NCI-H345 treated with DMSO at 0.1 percent for 48 hours (cell line): Measurements from ENCODE around the gene ANKS6.
A peak's percentile ranks its signal among the peaks of the same experiment; 100 is the strongest.

Experiments used
- DNase-seq: peaks from one replicate; lab custom pipeline; 2025; ENCODE audit not compliant: unreplicated experiment; lab: John Stamatoyannopoulos, UW

Gene ANKS6

DNA sequence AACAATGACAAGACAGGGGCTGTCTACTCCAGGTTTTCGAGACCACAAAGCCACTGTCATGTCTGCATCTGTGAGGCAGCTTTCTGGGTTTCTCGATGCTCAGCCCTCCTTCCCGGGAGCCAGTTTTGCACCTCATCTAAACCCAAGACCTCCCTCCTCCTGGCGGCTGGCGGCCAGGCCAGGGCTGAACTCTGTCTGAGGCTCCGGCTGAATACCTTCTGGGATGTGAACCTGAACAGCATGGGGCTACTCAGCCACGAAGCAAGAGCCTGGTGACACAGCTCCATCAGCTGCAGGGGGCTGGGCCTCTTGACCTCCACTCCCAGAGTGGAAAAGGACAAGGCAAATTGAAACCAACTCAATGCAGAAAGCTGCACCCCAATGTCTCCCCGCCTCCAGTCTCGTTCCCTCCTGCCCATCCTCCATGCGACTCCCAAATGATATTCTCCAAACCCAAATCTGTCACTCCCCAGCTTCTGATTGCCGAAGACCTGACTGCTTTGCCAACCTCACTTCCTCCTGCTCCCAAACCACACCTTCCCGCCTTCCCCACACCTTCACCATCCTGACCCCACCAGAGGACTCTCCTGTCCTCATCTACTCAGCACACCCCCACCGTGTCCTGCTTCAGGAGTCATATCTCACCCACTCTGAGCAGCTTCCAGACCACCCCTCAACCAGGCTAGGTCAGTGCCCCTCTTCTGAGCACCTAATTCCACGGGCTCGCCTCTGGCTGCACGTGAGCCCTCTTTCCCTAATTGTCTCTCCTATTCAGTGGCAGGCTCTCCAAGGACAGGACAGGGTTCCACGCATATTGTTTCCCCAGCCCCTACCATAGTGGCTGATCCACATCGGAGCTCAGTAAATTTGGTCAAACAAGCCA is 4.5 kb downstream of the ANKS6 start:
- DNase-seq: no peak

DNA sequence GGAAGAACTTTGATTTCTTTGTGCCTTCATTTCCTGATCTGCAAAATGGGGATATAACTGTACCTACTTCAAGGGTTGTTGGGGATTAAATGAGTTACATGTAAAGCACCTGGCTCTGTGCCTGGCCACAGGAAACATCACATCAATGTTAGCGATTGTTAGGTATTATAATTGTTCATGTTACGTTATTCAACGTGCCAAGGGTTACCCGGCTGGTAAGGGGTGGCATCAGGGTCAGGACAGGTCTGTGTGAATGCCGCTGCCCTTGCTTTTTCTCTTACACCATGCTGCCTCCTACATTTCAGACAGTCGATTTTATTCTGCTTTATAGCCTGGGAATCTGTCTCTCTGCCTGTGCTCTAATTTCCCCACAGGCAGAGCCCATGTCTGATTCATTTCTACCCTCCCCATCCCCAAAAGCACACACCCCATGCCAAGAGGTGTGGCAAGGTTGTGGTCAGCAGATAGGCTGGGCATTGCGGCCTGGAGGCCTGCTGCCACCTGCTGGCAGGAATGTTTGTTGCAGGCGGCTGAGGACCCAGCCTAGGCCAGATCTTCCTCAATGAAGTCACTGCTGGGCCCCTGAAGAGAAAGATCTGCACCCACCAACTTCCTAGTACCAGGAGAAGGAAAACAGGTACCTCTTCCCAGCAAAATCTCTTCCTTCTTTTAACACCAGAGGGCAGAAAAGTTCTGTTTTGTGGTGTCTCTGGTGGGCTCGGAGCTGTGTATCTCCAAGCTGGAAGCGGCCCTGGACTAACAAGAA is 5.3 kb downstream of the ANKS6 start:
- no peak for DNase-seq

DNA sequence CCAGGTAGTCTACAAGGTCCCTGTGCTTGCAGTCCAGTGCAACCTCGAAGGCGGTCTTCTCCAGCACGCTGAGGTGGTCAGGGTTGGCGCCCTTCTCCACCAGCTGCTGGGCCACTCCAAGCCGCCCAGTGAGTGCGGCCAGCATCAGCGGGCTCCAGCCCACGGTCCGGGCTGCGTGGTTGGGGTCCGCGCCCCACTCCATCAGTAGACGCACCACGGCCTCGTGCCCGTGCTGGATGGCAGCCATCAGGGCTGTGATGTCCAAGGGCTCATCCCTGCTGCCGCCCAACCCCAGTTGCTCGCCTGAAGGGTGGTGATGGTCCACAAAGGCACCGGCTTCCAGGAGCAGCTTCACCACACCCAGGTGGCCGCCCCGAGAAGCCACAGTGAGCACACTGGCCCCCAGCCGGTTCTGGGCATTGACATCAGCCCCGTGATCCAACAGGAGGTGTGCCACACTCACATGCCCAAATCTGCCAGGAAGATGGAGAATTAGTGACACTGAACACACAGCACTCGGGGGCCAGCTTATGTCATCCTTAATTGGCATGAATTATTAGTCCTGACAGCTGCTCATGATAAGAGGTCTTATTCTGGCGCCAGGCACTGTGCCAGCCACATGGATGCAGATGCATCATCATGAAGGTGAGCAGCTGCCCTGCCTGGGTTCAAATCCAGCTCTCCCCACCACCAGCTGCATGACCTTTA is 6.1 kb downstream of the ANKS6 start:
- no peak for DNase-seq

DNA sequence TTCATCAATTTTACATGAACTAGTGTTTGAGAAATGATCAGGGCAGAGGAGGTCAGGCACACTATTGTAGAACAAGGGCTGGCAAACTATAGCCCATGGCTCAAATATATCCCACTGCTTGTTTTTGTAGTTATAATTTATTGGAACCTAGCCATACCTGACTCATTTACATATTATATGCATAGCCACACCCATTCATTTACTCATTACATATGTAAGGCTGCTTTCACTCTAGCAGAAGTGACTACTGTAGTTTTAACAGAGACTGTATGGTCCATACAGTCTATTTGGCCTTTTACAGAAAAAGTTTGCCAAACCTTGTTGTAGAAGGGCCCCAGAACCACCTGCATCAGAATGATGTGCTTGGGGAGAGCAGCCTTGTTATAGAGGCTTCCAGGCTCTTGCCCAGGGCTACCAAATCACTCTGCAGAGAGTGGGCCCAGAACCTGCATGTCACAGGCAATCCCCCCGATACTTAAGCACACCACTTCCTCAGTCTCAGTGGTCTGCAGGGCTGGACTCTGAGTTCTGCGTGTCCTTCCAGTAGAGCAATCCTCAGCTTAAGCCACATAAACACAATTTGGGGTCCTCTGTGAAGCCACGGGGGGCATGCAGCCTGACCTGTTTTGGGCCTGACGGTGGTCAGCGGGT is 6.7 kb downstream of the ANKS6 start:
- DNase-seq: no peak

DNA sequence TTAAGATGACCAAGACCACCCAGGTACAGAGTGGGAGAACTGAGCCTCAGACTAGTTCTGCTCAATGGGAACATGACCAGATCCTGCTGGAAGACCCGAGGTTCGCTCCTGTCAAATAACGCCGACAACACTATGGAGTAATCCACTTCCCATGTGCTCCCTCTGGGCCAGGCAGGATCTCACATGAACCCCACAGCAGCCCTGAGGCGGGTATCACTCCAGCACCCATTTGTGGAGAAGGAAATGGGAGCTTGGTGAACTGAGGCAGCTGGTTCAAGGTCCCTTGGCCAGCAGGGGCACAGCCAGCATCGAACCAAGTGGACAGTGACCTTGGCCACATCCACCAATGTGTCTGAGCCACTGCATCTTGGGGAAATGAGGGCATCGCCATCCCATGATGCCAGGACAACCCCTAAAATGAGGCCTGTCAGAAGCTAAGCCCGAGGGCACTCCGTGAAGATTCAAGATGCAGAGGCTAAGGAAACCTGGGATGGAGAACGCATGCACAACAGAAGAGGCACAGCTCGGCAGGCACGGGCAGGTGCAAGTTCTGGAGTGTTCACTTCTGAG is 8.5 kb downstream of the ANKS6 start:
- no peak for DNase-seq

DNA sequence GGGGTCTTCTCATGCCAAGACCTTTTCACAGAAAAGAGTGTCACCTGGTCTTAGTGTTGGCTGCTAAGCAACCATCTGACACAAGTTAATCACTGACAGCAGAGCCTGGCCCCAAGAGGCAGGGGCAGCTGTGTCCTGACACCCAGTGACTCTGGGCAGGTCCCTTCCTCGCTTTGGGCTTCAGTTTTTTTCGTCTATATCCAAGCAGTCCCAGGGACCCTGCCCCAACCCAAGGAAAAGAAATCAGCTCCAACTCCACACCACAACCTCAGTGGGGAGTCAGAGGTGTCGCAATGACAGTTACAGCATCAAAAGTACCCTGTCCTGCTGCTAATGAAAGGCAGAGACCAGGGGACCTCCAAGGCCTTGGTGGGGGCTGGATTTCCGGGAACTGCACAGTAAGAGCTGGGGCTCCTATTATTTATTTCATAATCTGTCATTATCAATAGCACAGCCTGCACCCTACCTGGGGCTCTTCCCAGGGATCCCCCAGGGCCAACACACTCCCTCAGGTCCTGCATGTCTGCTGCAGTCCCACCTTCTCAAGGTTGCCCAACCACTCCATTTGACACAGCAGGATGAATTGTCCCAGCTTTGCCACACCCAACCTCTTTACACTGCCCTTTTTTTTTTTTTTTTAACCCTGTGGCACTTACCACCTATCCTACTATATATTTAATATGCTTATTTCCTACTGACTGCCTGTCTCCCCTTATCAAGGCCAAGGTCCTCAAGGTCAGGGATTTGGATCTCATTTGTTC is 9.4 kb downstream of the ANKS6 start:
- DNase-seq: no peak

DNA sequence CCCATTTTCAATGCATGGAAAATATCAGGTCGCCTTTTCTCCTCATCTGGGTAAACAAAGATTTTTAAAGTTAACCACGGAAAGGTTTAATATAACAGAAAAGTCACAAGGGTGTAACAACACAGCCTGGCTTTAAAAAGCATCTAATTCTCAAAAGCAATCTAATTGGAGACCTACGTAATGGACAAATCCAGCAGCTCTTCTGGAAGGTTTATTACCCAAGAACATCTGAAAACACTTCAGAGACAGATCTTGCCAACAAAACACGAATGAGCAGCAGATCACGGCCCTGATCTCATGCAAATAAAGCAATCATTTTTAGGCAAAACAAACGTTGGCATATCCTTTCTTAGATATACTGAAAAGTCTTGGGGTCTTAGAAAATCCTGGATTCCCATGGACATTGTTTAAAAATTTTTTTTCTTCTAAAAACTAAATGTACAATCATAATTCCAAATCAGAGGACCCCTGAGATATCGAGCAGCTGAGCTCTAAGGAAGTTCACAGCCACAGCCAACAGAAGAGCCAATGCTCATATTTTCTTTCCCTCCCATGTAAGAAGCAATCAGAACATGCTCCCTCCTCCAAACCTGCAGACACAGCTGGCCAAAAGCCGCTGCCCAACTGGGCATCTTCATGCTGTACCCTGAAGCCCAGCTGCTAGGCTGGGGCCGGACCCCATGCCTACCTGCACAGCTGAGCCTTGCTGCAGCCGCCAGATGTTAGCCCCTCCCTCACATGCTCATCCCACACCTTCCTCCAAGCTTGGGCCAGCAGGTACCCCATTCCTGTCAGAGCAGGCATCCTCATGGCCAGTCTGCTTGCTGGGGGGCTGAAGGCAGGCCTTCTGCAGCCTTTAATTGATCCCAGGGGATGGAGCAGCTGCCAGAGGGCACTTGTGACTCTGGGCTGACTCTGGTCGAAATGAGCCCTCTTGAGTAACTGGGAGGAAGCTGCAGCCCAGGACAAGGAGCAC is 11.2 kb downstream of the ANKS6 start:
- no peak for DNase-seq

DNA sequence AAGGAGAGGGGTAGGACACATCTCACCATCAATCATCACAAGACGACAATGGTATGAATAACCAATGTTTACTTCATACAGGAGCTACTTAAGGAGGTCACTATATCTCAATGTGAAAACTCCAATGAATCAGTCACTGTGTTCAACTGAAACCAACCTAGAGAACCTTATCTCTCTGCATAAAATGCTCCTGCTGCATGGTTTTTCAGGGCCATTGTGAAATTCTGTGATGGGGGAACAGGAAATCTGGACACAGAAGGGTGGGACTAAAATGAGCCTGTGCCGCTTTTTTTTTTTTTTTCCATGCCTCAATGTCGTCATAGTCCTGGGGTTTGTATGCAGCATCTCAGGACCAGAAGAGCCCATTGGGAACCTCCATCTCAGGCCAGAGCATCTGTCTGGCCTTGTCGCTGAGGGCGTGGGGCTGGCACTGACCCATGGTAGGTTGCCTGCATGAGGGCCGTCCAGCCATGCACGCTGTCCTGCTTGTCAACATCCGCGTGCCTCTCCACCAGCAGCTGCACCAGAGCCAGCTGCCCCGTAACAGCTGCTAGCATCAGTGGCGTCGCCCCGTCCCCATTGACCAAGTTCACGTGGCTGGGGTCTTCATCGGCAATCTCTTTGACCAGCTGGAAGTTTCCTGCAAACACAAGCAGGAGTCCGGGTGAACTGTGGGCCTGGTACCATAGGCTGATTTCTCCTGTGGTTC is 12.7 kb downstream of the ANKS6 start:
- no peak for DNase-seq

DNA sequence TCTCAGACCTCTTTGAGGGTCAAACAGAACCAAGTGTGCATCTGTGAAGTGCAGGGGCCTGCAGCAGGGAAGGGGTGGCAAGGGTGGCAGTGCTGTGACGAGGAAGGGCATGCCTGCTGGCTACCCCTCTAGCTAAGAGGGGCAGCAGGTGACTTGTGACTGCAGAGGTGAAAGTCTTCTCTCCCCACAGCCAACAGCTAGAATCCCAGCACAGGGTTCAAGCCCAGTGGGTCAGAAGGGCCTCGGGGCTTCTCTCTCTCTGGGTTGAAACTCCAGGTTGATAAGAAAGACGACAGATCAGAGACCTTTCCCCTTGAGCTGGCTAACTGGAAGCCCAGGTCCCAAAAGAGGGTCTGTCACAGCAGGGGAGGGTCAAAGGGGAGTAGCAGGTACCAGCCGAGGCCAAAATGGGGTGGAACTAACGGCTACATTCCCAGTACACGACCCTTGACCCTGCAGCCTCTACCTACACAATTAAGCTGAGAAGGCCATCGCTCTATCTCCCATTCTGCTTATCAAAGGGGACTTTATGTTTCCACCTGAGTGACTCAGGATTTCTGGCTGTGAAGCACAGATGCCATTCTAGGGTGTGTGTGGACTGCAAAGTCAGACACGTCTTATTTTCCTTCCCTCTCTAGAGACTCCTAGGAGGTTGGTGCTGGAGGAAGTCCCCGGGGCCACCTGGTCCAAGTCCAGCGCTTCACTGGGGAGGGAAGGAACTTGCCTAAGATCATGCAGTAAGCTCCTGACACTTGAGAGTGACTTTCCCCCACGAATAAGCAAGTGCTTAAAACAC is 14.6 kb downstream of the ANKS6 start:
- DNase-seq: no peak

DNA sequence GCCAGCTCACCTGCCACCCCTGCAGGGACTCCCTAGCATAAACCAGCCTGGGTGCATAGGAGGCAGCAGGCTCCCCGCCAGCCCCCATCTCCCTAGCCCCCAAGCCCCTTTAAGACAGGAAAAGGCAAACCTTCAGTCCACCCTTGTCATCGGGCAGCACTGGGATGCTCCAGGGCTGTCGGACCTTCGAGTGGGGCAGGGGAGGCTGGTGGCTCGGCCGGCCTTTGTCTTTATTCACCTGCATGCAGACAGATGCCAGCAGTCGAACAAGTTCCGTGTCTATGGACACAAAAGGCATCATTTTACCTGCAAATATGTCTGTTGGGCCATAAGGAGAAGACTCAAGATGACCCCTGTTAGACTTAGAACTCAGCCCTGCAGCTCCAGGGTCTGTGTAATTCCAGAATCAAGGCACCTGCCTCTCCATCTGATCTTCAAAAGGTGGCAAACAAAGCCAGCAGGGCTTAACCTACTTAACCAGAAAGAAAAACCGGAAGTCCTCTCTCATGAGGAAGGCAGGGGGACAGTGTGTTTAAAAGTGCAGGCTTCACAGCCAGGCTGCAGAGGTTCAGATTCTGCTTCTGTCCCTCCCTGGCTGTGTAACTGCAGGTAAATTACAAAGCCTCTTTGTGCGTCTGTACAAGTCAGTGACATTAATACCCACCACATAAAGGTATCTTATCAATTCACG is 16.2 kb downstream of the ANKS6 start:
- DNase-seq: no peak

DNA sequence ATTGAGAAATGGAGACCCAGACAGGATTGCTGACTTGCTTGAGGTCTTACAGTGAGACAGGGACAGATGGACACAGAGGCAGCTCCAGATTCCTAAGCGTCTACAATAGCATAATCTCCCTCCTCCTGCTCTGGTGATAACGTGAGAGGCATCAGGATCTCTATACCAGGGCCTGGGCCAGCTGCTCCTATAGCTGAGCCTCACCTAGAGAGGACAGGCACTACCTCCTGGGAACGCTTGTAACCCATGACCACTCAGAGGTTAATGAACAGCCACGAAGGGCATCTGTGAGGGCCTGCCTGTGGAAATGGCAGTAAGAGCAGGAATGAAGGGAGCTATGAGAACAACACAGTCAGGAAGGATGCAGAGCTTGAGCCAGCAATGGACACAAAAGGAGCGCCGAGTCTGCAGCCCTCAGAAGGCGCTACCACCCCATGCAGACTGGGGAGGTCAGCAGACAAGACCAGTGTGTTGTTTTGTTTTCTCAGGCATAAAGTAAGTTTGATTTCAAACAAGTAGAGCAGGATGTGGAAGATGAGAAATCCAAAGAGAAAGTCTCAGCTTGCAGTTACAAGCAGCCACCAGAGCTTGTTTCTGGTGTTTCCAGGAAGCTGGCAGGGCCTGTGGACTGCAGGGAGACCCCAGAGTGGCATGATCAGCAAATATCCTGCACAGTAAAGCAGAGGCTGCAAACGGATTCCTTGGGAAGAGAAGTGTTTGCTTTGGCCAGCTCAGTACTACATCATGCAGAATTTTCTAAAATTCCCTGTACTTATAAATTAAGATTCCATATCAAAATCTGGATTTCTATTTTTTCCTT is 17.4 kb downstream of the ANKS6 start:
- DNase-seq: no peak

DNA sequence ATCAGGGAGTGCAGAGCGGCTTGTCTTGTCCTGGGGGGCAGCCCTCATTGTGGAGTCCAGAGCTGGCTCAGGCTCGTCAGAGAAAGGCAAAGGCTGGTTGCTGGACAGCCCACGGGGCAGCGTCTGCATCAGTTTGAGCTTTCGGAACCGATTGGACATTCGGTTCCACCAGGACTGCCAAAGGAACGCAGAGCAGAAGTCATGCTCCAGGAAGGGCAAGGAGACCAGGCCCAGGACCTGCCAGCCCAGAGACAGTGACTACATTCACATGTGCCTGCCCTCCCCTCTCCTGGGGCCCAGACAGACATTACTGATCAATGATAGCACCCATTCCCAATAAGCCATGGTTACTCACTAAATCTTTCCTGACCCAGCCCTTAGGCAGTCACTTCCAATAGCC is 18.1 kb downstream of the ANKS6 start:
- no peak for DNase-seq

DNA sequence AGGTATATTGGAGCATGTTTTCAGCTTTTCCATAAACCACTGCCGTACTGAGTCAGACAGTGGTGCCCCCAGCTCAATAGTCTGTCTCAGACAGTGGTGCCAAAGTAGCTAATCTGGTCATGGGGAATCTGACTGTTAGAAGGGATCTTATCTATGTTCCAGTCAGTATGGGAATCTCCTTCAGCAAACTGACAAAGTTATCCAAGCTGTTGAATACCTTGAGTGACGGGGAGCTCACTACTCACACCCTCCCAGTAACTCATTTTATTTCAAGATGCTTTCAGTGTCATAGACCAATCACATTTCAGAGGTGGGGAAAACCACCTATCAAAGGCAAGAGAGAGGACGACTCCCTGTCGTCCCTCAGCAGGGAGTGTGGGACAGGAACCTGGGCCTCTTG is 18.7 kb downstream of the ANKS6 start:
- no peak for DNase-seq

DNA sequence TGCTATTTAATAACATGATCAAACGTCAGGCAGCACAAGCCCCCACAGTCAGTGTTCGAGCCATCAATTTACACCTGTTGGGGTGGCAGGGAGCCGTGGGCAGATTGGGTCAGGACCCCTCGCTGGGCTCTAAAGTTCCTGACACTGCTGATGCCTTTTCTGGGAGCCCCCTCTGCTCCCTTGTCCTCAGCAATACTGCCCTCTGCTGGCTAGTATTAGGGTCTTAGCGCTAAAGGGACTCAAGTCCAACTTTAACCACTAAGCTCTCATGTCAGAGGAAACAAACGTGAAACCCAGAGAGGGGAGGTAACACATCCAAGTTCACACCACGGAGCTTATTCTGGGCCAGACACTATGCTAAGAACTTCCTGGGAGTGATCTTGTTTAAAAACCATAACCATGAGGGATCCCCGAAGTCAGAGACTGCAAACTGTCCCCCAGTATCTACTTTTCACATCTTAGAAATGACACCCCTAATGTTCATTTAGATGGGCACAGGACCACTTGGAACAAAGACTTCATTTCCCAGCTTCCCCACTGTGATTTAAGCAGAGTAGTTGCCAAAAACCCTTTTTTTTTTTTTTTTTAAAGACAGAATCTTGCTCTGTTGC is 20.4 kb downstream of the ANKS6 start:
- peak; percentile 39 for DNase-seq

DNA sequence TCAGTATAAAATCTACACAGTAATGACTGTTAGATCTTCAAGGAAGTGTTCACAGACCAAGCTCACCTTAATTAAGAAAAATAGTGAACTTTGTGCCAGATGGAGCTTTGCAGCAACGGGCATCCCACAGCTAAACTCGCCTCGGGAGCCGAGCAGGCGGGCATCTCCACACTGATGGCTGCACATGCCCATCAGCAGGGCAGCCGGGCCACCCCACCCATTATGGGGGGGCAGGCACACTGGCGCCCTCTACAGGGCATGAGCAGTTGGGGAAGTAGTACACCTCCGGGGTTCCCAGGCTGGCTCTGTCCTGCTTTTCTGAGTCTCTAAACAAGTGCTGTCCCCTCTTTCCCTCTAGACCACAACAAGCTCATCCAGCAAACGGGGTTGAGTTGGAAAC is 21.6 kb downstream of the ANKS6 start:
- DNase-seq: no peak

DNA sequence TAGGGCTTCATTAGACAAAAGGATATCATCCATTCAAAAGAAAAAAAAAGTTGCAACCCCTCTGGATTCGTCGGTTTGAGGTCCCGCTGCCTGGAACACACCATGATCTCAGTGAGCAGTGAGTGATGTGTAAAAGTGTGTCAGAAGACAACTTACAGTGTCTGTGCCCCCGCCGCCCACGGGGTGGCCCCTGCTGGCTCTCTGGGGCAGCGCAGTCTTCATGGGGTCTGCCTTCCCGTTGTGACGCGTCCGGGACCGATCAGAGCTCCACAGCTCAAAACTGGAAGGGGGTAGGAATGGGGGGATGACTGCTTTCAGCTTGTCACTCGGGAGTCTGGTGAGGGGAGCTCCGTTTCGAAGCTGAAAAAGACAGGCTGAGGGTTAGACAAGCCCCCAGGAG is 22.6 kb downstream of the ANKS6 start:
- no peak for DNase-seq
